ENCODE measurements around the gene ENKUR. TPM values are rescaled to one million over a fixed set of nuclear protein-coding genes. Genes with fewer than 3 reads are reported as not detected.

The ENKUR gene
- total RNA-seq, 1 donor from 2014 or later: not detected

GRCh38 chr10:24993237-24993958 lies 22.6 kb downstream of the ENKUR start:
- Histone ChIP-seq H3K4me3 (no peak overlapping the region), H3F3A (ENCODE audit: low read depth) (no peaks in the 10 kb centered on the region), H3K79me2 (ENCODE audit: low read depth) (no peaks in the 10 kb centered on the region), H3K4me1 (peaks cover 3% of the 10 kb centered on the region), H3K36me3 (no peaks in the 10 kb centered on the region), H3K9ac (no peak overlapping the region), H3K27ac (no peak overlapping the region), H3K4me2 (no peak overlapping the region), H3K9me3 (ENCODE audit: low read depth) (no peaks in the 10 kb centered on the region), H4K20me1 (ENCODE audit: low read depth) (no peaks in the 10 kb centered on the region), H2AFZ (replicated peaks) (no peak overlapping the region), H3K27me3 (no peaks in the 10 kb centered on the region)
- Mint-ChIP-seq H3K27me3 (ENCODE audit: insufficient read depth, low read depth) (peaks cover 3% of the 10 kb centered on the region), H3K27ac (no peak overlapping the region), H3K9me3 (no peaks in the 10 kb centered on the region), H3K36me3 (no peaks in the 10 kb centered on the region), H3K4me3 (no peak overlapping the region), H3K4me1 (peaks cover 9% of the 10 kb centered on the region)
- TF ChIP-seq EZH2 (IDR thresholded peaks at IDR 0.05) (no peak), CTCF (IDR thresholded peaks at IDR 0.05) (no peak), EZH2phosphoT487 (IDR thresholded peaks at IDR 0.05) (no peak)
- no peak for DNase-seq (ENCODE audit: low spot score)

DNA sequence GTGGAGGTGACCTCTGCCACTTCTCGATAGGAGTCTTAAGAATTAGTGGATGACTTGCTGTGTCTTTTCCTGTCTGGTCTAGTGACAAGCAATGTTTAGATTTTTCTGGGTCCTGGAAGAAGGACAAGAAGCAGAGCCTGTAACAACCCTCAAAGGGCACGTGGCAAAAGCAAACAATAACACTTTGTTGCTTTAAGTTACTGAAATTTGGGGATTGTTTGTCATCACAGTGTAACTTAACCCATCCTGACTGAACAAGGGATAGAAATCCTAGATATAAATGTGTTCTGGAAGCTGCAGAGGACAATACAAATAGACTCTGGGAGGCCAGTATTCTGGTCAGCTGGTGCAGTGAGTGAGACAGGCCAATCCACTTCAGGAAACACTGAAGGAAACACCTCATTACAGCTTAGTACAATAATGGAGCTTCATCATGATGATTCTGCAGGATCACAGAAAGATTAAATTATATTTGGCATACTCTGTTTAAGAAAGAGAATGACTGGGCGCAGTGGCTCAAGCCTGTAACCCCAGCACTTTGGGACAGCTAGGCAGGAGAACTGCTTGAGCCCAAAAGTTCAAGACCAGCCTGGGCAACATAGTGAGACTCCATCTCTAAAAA lies 23.3 kb downstream of the ENKUR start:
- H4K20me1 ChIP-seq (ENCODE audit: low read depth): no peaks in the 10 kb centered on the region
- Mint-ChIP-seq H3K27ac (no peak overlapping the region), H3K36me3 (peaks cover under 1% of the 10 kb centered on the region), H3K4me1 (peaks cover 10% of the 10 kb centered on the region), H3K4me3 (no peak overlapping the region), H3K27me3 (ENCODE audit: insufficient read depth, low read depth) (peaks cover 3% of the 10 kb centered on the region), H3K9me3 (no peaks in the 10 kb centered on the region)
- H3K9me3 ChIP-seq (ENCODE audit: low read depth): no peaks in the 10 kb centered on the region
- H3K27me3 ChIP-seq: no peaks in the 10 kb centered on the region
- H3K79me2 ChIP-seq (ENCODE audit: low read depth): no peaks in the 10 kb centered on the region
- H3K4me1 ChIP-seq: peaks cover 3% of the 10 kb centered on the region
- TF ChIP-seq EZH2 (IDR thresholded peaks at IDR 0.05): no peak
- no peak for TF ChIP-seq EZH2phosphoT487 (IDR thresholded peaks at IDR 0.05)
- no peak for TF ChIP-seq CTCF (IDR thresholded peaks at IDR 0.05)
- no peak overlapping the region for H3K27ac ChIP-seq
- H3K36me3 ChIP-seq: no peaks in the 10 kb centered on the region
- H3K4me3 ChIP-seq: no peak overlapping the region
- H2AFZ ChIP-seq (replicated peaks): no peak overlapping the region
- no peaks in the 10 kb centered on the region for H3F3A ChIP-seq (ENCODE audit: low read depth)
- DNase-seq (ENCODE audit: low spot score): no peak
- no peak overlapping the region for H3K4me2 ChIP-seq
- H3K9ac ChIP-seq: no peak overlapping the region

GRCh38 chr10:24991298-24991697 lies 24.7 kb downstream of the ENKUR start:
- H3K9me3 ChIP-seq (ENCODE audit: low read depth): no peaks in the 10 kb centered on the region
- no peaks in the 10 kb centered on the region for H3K79me2 ChIP-seq (ENCODE audit: low read depth)
- no peak overlapping the region for H3K4me3 ChIP-seq
- H3F3A ChIP-seq (ENCODE audit: low read depth): no peaks in the 10 kb centered on the region
- no peaks in the 10 kb centered on the region for H3K36me3 ChIP-seq
- Mint-ChIP-seq H3K27me3 (ENCODE audit: insufficient read depth, low read depth) (peaks cover 3% of the 10 kb centered on the region), H3K4me3 (no peak overlapping the region), H3K9me3 (no peaks in the 10 kb centered on the region), H3K27ac (no peak overlapping the region), H3K36me3 (peaks cover 1% of the 10 kb centered on the region), H3K4me1 (peaks cover 16% of the 10 kb centered on the region)
- H3K4me2 ChIP-seq: no peak overlapping the region
- H4K20me1 ChIP-seq (ENCODE audit: low read depth): no peaks in the 10 kb centered on the region
- DNase-seq (ENCODE audit: low spot score): no peak
- no peaks in the 10 kb centered on the region for H3K27me3 ChIP-seq
- TF ChIP-seq CTCF (IDR thresholded peaks at IDR 0.05): no peak
- TF ChIP-seq EZH2 (IDR thresholded peaks at IDR 0.05): no peak
- no peak for TF ChIP-seq EZH2phosphoT487 (IDR thresholded peaks at IDR 0.05)
- no peak overlapping the region for H2AFZ ChIP-seq (replicated peaks)
- H3K27ac ChIP-seq: no peak overlapping the region
- H3K4me1 ChIP-seq: peaks cover 3% of the 10 kb centered on the region
- H3K9ac ChIP-seq: no peak overlapping the region

All from neural progenitor cell (in vitro differentiated cells).